ENCODE data around the gene ADIPOR2. TPM values are rescaled to one million over a fixed set of nuclear protein-coding genes. Genes with fewer than 3 reads are reported as not detected.

Gene ADIPOR2
- total RNA-seq, 1 experiment from 2014 or later: 34.7 TPM

GRCh38 chr12:1758376-1758775, 67.5 kb downstream of the ADIPOR2 start:
- Histone ChIP-seq H4K20me1 (ENCODE audit: insufficient read depth, low read depth, low read length) (no peaks in the 10 kb centered on the region), H3K9ac (ENCODE audit: low read length) (no peak overlapping the region), H3K9me2 (replicated peaks; ENCODE audit: insufficient read depth, low read length) (no peaks in the 10 kb centered on the region), H3K4me2 (ENCODE audit: low read depth, low read length, poor library complexity, severe bottlenecking) (no peak overlapping the region), H3K27ac (ENCODE audit: low read length) (no peak overlapping the region), H3K9me3 (ENCODE audit: low read length) (no peaks in the 10 kb centered on the region), H3K79me2 (ENCODE audit: low read length) (peaks cover 82% of the 10 kb centered on the region), H3K36me3 (ENCODE audit: insufficient read depth, low read length) (peaks cover 20% of the 10 kb centered on the region), H3K4me3 (ENCODE audit: low read length) (no peak overlapping the region), H3K4me1 (ENCODE audit: low read length) (no peaks in the 10 kb centered on the region; the same call in 1 of the 2 replicates), H3K27me3 (ENCODE audit: low read length) (no peaks in the 10 kb centered on the region), H2AFZ (ENCODE audit: low read length) (no peak overlapping the region)
- no peak for DNase-seq

- H3K27me3 ChIP-seq (ENCODE audit: low read length): no peaks in the 10 kb centered on the region
- H3K4me1 ChIP-seq (ENCODE audit: low read length): no peaks in the 10 kb centered on the region; the same call in 1 of the 2 replicates
- no peak overlapping the region for H3K9ac ChIP-seq (ENCODE audit: low read length)
- H3K9me2 ChIP-seq (replicated peaks; ENCODE audit: insufficient read depth, low read length): no peaks in the 10 kb centered on the region
- H3K4me3 ChIP-seq (ENCODE audit: low read length): no peak overlapping the region
- peaks cover 84% of the 10 kb centered on the region for H3K79me2 ChIP-seq (ENCODE audit: low read length)
- peaks cover 20% of the 10 kb centered on the region for H3K36me3 ChIP-seq (ENCODE audit: insufficient read depth, low read length)
- no peak overlapping the region for H2AFZ ChIP-seq (ENCODE audit: low read length)
- no peaks in the 10 kb centered on the region for H3K9me3 ChIP-seq (ENCODE audit: low read length)
- DNase-seq: no peak
- no peaks in the 10 kb centered on the region for H4K20me1 ChIP-seq (ENCODE audit: insufficient read depth, low read depth, low read length)
- no peak overlapping the region for H3K4me2 ChIP-seq (ENCODE audit: low read depth, low read length, poor library complexity, severe bottlenecking)
- H3K27ac ChIP-seq (ENCODE audit: low read length): no peak overlapping the region
Observed at GRCh38 chr12:1758887-1759286, 68.0 kb downstream of the ADIPOR2 start.

- Histone ChIP-seq H3K4me2 (ENCODE audit: low read depth, low read length, poor library complexity, severe bottlenecking) (no peak overlapping the region), H3K9ac (ENCODE audit: low read length) (no peak overlapping the region), H3K9me2 (replicated peaks; ENCODE audit: insufficient read depth, low read length) (no peaks in the 10 kb centered on the region), H4K20me1 (ENCODE audit: insufficient read depth, low read depth, low read length) (no peaks in the 10 kb centered on the region), H3K9me3 (ENCODE audit: low read length) (no peaks in the 10 kb centered on the region), H3K4me3 (ENCODE audit: low read length) (no peak overlapping the region), H2AFZ (ENCODE audit: low read length) (no peak overlapping the region), H3K27me3 (ENCODE audit: low read length) (no peaks in the 10 kb centered on the region), H3K36me3 (ENCODE audit: insufficient read depth, low read length) (peaks cover 16% of the 10 kb centered on the region), H3K27ac (ENCODE audit: low read length) (no peak overlapping the region), H3K79me2 (ENCODE audit: low read length) (peaks cover 92% of the 10 kb centered on the region), H3K4me1 (ENCODE audit: low read length) (peaks cover 4% of the 10 kb centered on the region)
- DNase-seq: no peak
Observed at GRCh38 chr12:1760566-1761382, 69.9 kb downstream of the ADIPOR2 start.

- H4K20me1 ChIP-seq (ENCODE audit: insufficient read depth, low read depth, low read length): no peaks in the 10 kb centered on the region
- H3K79me2 ChIP-seq (ENCODE audit: low read length): peaks cover 96% of the 10 kb centered on the region
- no peak for DNase-seq
- H3K4me3 ChIP-seq (ENCODE audit: low read length): no peak overlapping the region
- no peaks in the 10 kb centered on the region for H3K27me3 ChIP-seq (ENCODE audit: low read length)
- H3K4me2 ChIP-seq (ENCODE audit: low read depth, low read length, poor library complexity, severe bottlenecking): no peak overlapping the region
- H3K9me3 ChIP-seq (ENCODE audit: low read length): no peaks in the 10 kb centered on the region
- H3K9ac ChIP-seq (ENCODE audit: low read length): no peak overlapping the region
- H3K27ac ChIP-seq (ENCODE audit: low read length): no peak overlapping the region
- H2AFZ ChIP-seq (ENCODE audit: low read length): no peak overlapping the region
- H3K4me1 ChIP-seq (ENCODE audit: low read length): peaks cover 9% of the 10 kb centered on the region
- no peaks in the 10 kb centered on the region for H3K9me2 ChIP-seq (replicated peaks; ENCODE audit: insufficient read depth, low read length)
- H3K36me3 ChIP-seq (ENCODE audit: insufficient read depth, low read length): peaks cover 12% of the 10 kb centered on the region
Observed at GRCh38 chr12:1761857-1762256, 71.0 kb downstream of the ADIPOR2 start.

GRCh38 chr12:1763153-1763552, 72.3 kb downstream of the ADIPOR2 start:
- Histone ChIP-seq H3K4me2 (ENCODE audit: low read depth, low read length, poor library complexity, severe bottlenecking) (no peak overlapping the region), H3K9me2 (replicated peaks; ENCODE audit: insufficient read depth, low read length) (no peaks in the 10 kb centered on the region), H2AFZ (ENCODE audit: low read length) (no peak overlapping the region), H3K9me3 (ENCODE audit: low read length) (no peaks in the 10 kb centered on the region), H3K27ac (ENCODE audit: low read length) (no peak overlapping the region), H3K4me3 (ENCODE audit: low read length) (no peak overlapping the region), H3K79me2 (ENCODE audit: low read length) (peaks cover 94% of the 10 kb centered on the region), H4K20me1 (ENCODE audit: insufficient read depth, low read depth, low read length) (no peaks in the 10 kb centered on the region), H3K36me3 (ENCODE audit: insufficient read depth, low read length) (peaks cover 3% of the 10 kb centered on the region; the same call in 1 of the 2 replicates), H3K4me1 (ENCODE audit: low read length) (peaks cover 9% of the 10 kb centered on the region), H3K9ac (ENCODE audit: low read length) (no peak overlapping the region), H3K27me3 (ENCODE audit: low read length) (no peaks in the 10 kb centered on the region)
- DNase-seq: no peak

GRCh38 chr12:1766110-1766509, 75.2 kb downstream of the ADIPOR2 start:
- Histone ChIP-seq H3K4me3 (ENCODE audit: low read length) (no peak overlapping the region), H3K4me2 (ENCODE audit: low read depth, low read length, poor library complexity, severe bottlenecking) (no peak overlapping the region), H3K79me2 (ENCODE audit: low read length) (peaks cover 94% of the 10 kb centered on the region), H3K9me3 (ENCODE audit: low read length) (no peaks in the 10 kb centered on the region), H3K36me3 (ENCODE audit: insufficient read depth, low read length) (no peaks in the 10 kb centered on the region), H4K20me1 (ENCODE audit: insufficient read depth, low read depth, low read length) (no peaks in the 10 kb centered on the region), H3K9ac (ENCODE audit: low read length) (no peak overlapping the region), H3K4me1 (ENCODE audit: low read length) (peaks cover 9% of the 10 kb centered on the region), H2AFZ (ENCODE audit: low read length) (no peak overlapping the region), H3K9me2 (replicated peaks; ENCODE audit: insufficient read depth, low read length) (no peaks in the 10 kb centered on the region), H3K27ac (ENCODE audit: low read length) (no peak overlapping the region), H3K27me3 (ENCODE audit: low read length) (no peaks in the 10 kb centered on the region)
- DNase-seq: no peak

- Histone ChIP-seq H2AFZ (ENCODE audit: low read length) (no peak overlapping the region), H3K4me3 (ENCODE audit: low read length) (no peak overlapping the region), H3K27ac (ENCODE audit: low read length) (no peak overlapping the region), H3K9me2 (replicated peaks; ENCODE audit: insufficient read depth, low read length) (no peaks in the 10 kb centered on the region), H3K27me3 (ENCODE audit: low read length) (no peaks in the 10 kb centered on the region), H3K79me2 (ENCODE audit: low read length) (peaks cover 94% of the 10 kb centered on the region), H3K36me3 (ENCODE audit: insufficient read depth, low read length) (no peaks in the 10 kb centered on the region), H4K20me1 (ENCODE audit: insufficient read depth, low read depth, low read length) (no peaks in the 10 kb centered on the region), H3K9me3 (ENCODE audit: low read length) (no peaks in the 10 kb centered on the region), H3K4me2 (ENCODE audit: low read depth, low read length, poor library complexity, severe bottlenecking) (no peak overlapping the region), H3K9ac (ENCODE audit: low read length) (no peak overlapping the region), H3K4me1 (ENCODE audit: low read length) (peaks cover 16% of the 10 kb centered on the region)
- DNase-seq: no peak
Observed at GRCh38 chr12:1767407-1768090, 76.7 kb downstream of the ADIPOR2 start.

- Histone ChIP-seq H3K36me3 (ENCODE audit: insufficient read depth, low read length) (peaks cover 8% of the 10 kb centered on the region; the same call in 1 of the 2 replicates), H3K79me2 (ENCODE audit: low read length) (peaks cover 94% of the 10 kb centered on the region), H3K27me3 (ENCODE audit: low read length) (no peaks in the 10 kb centered on the region), H3K9me3 (ENCODE audit: low read length) (no peaks in the 10 kb centered on the region), H3K4me3 (ENCODE audit: low read length) (no peak overlapping the region), H3K9me2 (replicated peaks; ENCODE audit: insufficient read depth, low read length) (no peaks in the 10 kb centered on the region), H3K4me2 (ENCODE audit: low read depth, low read length, poor library complexity, severe bottlenecking) (no peak overlapping the region), H3K27ac (ENCODE audit: low read length) (no peak overlapping the region), H3K9ac (ENCODE audit: low read length) (no peak overlapping the region), H2AFZ (ENCODE audit: low read length) (no peak overlapping the region), H4K20me1 (ENCODE audit: insufficient read depth, low read depth, low read length) (no peaks in the 10 kb centered on the region; the same call in 1 of the 2 replicates), H3K4me1 (ENCODE audit: low read length) (peaks cover 26% of the 10 kb centered on the region)
- DNase-seq: no peak
Observed at GRCh38 chr12:1768615-1769014, 77.7 kb downstream of the ADIPOR2 start.

All from Karpas-422 (cell line).